Keratinocyte (primary cell): ENCODE measurements around the gene MYBPH. TPM values are rescaled to one million over a fixed set of nuclear protein-coding genes. Genes with fewer than 3 reads are reported as not detected.

Experiments
- DNase-seq: peaks from one replicate; pipeline ENCODE4 v3.0.0-alpha.2; 2011; ENCODE audit warnings: low read depth, missing footprints, low spot score
- FAIRE-seq: peaks from 2 replicates; lab custom pipeline; 2011; peaks lifted over from hg19 to GRCh38; lab: Jason Lieb, UNC
- H2AFZ ChIP-seq: 2 replicates; pipeline ENCODE4 v1.6.0; 2012; ENCODE audit warnings: low read length, control low read depth, inconsistent platforms; ENCODE audit not compliant: control insufficient read depth
- H3K27ac ChIP-seq: 2 replicates; pipeline ENCODE4 v1.5.1; 2011; ENCODE audit warnings: low read length; ENCODE audit not compliant: control insufficient read depth, insufficient read depth
- H3K27me3 ChIP-seq: 3 replicates; pipeline ENCODE4 v1.6.0; 2011; ENCODE audit warnings: low read length; ENCODE audit not compliant: control insufficient read depth, insufficient read depth; ENCODE audit errors: extremely low read depth
- H3K36me3 ChIP-seq, 2 experiments: 2 replicates in 1 of 2; 3 replicates in 1 of 2; pipeline ENCODE4 v1.5.1; 2011; ENCODE audit warnings: low read length in 2 of 2, mild to moderate bottlenecking in 1 of 2; ENCODE audit not compliant: control insufficient read depth in 2 of 2, insufficient read depth in 2 of 2; ENCODE audit errors: extremely low read depth in 1 of 2
- H3K4me1 ChIP-seq: 3 replicates; pipeline ENCODE4 v1.5.1; 2011; ENCODE audit warnings: low read length; ENCODE audit not compliant: control insufficient read depth, insufficient read depth; ENCODE audit errors: extremely low read depth
- H3K4me2 ChIP-seq: 3 replicates; pipeline ENCODE4 v1.6.0; 2011; ENCODE audit warnings: low read depth, low read length; ENCODE audit not compliant: control insufficient read depth, insufficient read depth; ENCODE audit errors: extremely low read depth
- H3K4me3 ChIP-seq, 3 experiments: fragments of 200-600 bp in 1 of 3; sonication (generic) in 1 of 3; 2 replicates in 2 of 3; 3 replicates in 1 of 3; pipeline ENCODE4 v1.5.1; 2011 to 2016; ENCODE audit warnings: low read length in 3 of 3, mild to moderate bottlenecking in 3 of 3, control low read depth in 2 of 3, inconsistent platforms in 1 of 3, low read depth in 1 of 3, mixed read lengths in 1 of 3, mixed run types in 1 of 3, moderate library complexity in 1 of 3; ENCODE audit not compliant: control insufficient read depth in 2 of 3, insufficient read depth in 2 of 3; ENCODE audit errors: extremely low read depth in 1 of 3
- H3K79me2 ChIP-seq: 2 replicates; pipeline ENCODE4 v1.6.0; 2012; ENCODE audit warnings: low read length; ENCODE audit not compliant: control insufficient read depth, insufficient read depth
- H3K9ac ChIP-seq: 3 replicates; pipeline ENCODE4 v1.6.0; 2011; ENCODE audit warnings: low read length; ENCODE audit not compliant: control insufficient read depth, insufficient read depth; ENCODE audit errors: extremely low read depth
- H3K9me1 ChIP-seq: 3 replicates; pipeline ENCODE4 v1.6.0; 2011; ENCODE audit warnings: low read length; ENCODE audit not compliant: control insufficient read depth, insufficient read depth; ENCODE audit errors: extremely low read depth
- H3K9me3 ChIP-seq: 2 replicates; pipeline ENCODE4 v1.5.1; 2012; ENCODE audit warnings: low read depth, low read length; ENCODE audit not compliant: control insufficient read depth
- H4K20me1 ChIP-seq: 3 replicates; pipeline ENCODE4 v1.6.0; 2011; ENCODE audit warnings: low read length; ENCODE audit not compliant: control insufficient read depth, insufficient read depth; ENCODE audit errors: extremely low read depth
- EZH2 ChIP-seq: IDR thresholded peaks from one replicate; pipeline ENCODE4 v1.6.1; 2012; ENCODE audit warnings: inconsistent platforms, mild to moderate bottlenecking, low read length, moderate library complexity
- dilution Hi-C: fragments of 300-500 bp; cut with MboI; formaldehyde crosslinking; loops from one replicate; pipeline ENCODE4 v1.7.0; 2020; ENCODE audit warnings: low sequenced_read_pairs; ENCODE audit not compliant: extremely low pct_ligation_motif_present
- polyA plus RNA-seq, 5 experiments: library from polyadenylated mRNA; depleted of rRNA in 3 of 5; stranded (reverse) in 3 of 5; stranded (forward) in 1 of 5; unstranded in 1 of 5; fragments of >200 nt; gene quantifications; 1 replicate in 1 of 5; 2 replicates in 3 of 5; 3 replicates in 1 of 5; pipeline versions ENCODE4 v1.2.1 to v1.2.3, GENCODE V29; 2011 to 2012; ENCODE audit warnings: missing spikeins in 2 of 5, low read depth in 1 of 5, low replicate concordance in 1 of 5
- TF ChIP-seq, protein P1 (sequence below), 3 experiments: IDR thresholded peaks in 1 of 3; conservative IDR thresholded peaks in 1 of 3; optimal IDR thresholded peaks in 1 of 3; 2 replicates in 2 of 3; 3 replicates in 1 of 3; pipeline versions ENCODE3 to v1.5.1; 2011; ENCODE audit warnings: low read length in 3 of 3, mild to moderate bottlenecking in 3 of 3, moderate library complexity in 2 of 3, control low read depth in 1 of 3, inconsistent platforms in 1 of 3; ENCODE audit not compliant: insufficient read depth in 2 of 3; ENCODE audit errors: extremely low read depth in 1 of 3

The MYBPH gene
- polyA plus RNA-seq, 1 donor (not counting 4 experiments of a cell fraction or from before 2014, with no cell fraction given), result not detected

DNA sequence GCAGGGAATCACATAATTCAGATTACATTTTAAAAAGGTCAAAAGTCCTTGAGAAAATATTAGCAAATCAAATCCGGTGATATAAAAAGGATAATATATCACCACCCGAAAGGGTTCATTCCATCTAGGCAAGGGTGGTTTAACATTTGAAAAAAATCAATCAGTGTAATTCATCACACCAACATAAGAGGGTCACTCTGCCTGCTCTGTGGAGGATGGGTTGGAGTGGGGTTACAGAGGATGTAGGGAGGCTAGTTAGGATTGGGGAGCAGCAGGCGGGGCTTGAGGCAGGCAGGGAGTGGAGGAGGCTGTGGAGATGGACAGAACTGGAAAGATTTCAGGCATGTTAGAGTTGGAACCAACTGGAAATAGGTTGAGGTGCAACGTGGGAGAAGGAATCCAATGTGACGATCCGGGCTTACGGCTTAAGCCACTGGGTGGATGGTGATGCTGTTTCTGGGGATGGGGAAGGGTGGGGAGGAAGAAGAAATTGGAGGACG is 35.6 kb downstream of the MYBPH start:
- H3K9ac ChIP-seq, result no peak overlapping the region
- H3K4me2 ChIP-seq, result no peak overlapping the region
- H2AFZ ChIP-seq, result no peak overlapping the region
- peaks cover 10% of the 10 kb centered on the region for H3K27me3 ChIP-seq
- H3K27ac ChIP-seq, result no peak overlapping the region
- no peaks in the 10 kb centered on the region for H3K79me2 ChIP-seq
- H4K20me1 ChIP-seq, result no peaks in the 10 kb centered on the region
- no peaks in the 10 kb centered on the region for H3K9me3 ChIP-seq
- dilution Hi-C loops, result no loop called here
- peaks cover 7% of the 10 kb centered on the region for H3K4me1 ChIP-seq
- TF ChIP-seq EZH2, result no peak
- TF ChIP-seq, protein P1, sequence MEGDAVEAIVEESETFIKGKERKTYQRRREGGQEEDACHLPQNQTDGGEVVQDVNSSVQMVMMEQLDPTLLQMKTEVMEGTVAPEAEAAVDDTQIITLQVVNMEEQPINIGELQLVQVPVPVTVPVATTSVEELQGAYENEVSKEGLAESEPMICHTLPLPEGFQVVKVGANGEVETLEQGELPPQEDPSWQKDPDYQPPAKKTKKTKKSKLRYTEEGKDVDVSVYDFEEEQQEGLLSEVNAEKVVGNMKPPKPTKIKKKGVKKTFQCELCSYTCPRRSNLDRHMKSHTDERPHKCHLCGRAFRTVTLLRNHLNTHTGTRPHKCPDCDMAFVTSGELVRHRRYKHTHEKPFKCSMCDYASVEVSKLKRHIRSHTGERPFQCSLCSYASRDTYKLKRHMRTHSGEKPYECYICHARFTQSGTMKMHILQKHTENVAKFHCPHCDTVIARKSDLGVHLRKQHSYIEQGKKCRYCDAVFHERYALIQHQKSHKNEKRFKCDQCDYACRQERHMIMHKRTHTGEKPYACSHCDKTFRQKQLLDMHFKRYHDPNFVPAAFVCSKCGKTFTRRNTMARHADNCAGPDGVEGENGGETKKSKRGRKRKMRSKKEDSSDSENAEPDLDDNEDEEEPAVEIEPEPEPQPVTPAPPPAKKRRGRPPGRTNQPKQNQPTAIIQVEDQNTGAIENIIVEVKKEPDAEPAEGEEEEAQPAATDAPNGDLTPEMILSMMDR (optimal IDR thresholded peaks at IDR 0.05 in 1 of 3, IDR thresholded peaks at IDR 0.05 in 1 of 3, conservative IDR thresholded peaks at IDR 0.05 in 1 of 3; ENCODE audit: extremely low read depth in 1 of 3, insufficient read depth in 2 of 3, low read length in 3 of 3), result no peak
- DNase-seq (no peak), FAIRE-seq (no peak)
- no peaks in the 10 kb centered on the region for H3K9me1 ChIP-seq
- H3K4me3 ChIP-seq, result no peak overlapping the region
- H3K36me3 ChIP-seq, result no peaks in the 10 kb centered on the region

DNA sequence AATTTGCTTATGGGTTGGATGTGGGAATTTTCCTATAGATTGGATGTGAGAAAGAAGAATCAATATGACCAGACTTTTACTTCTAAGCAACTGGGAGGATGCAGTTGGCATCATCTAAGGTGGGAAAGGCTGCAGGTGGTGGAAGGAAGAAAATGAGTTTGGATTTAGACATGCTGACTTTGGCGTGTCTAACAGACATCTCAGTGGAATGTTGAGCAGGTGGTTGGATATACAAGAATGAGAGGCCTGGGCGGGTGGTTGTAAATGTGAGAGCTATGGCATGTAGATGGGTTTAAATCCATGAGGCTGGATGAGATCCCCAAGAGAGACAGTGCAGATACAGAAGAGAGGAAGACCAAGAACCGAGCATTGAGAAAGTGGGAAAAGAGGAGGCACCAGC is 37.6 kb downstream of the MYBPH start:
- no peaks in the 10 kb centered on the region for H3K9me1 ChIP-seq
- H3K36me3 ChIP-seq, result no peaks in the 10 kb centered on the region
- dilution Hi-C loops, result no loop called here

More for the DNA sequence above, 37.6 kb downstream of the MYBPH start:
- Histone ChIP-seq H3K4me3 (no peak overlapping the region), H3K4me2 (no peak overlapping the region), H2AFZ (no peak overlapping the region), H3K9ac (no peak overlapping the region), H4K20me1 (no peaks in the 10 kb centered on the region), H3K9me3 (no peaks in the 10 kb centered on the region), H3K79me2 (no peaks in the 10 kb centered on the region), H3K27me3 (peaks cover 10% of the 10 kb centered on the region), H3K27ac (no peak overlapping the region), H3K4me1 (peaks cover 7% of the 10 kb centered on the region)
- TF ChIP-seq, protein P1 (optimal IDR thresholded peaks at IDR 0.05 in 1 of 3, IDR thresholded peaks at IDR 0.05 in 1 of 3, conservative IDR thresholded peaks at IDR 0.05 in 1 of 3; ENCODE audit: extremely low read depth in 1 of 3, insufficient read depth in 2 of 3, low read length in 3 of 3), result no peak
- no peak for TF ChIP-seq EZH2
- DNase-seq (no peak), FAIRE-seq (no peak)
